CD4-positive, alpha-beta T cell (primary cell): Measurements from ENCODE around the gene TRNAU1AP. TPM values are rescaled to one million over a fixed set of nuclear protein-coding genes. Genes with fewer than 3 reads are reported as not detected.
"Not testable (repeated sequence)": the region's sequence is repeated elsewhere in the genome, so short reads cannot be mapped to it uniquely, and the experiment has no call there.

Experiments used
- ATAC-seq: fragments of 200-7000 bp; cut with Tn5 transposase; one replicate; pipeline ENCODE4 v1.10.0; 2022; ENCODE audit warnings: mild to moderate bottlenecking; ENCODE audit not compliant: poor library complexity
- CTCF ChIA-PET: fragments of 350-600 bp; sonication (Branson Sonifier 250); formaldehyde crosslinking; loops from one replicate; lab custom pipeline; 2021; ENCODE audit warnings: antibody characterized with exemption, inconsistent platforms; lab: Charles Lee
- POLR2A ChIA-PET: fragments of 350-600 bp; sonication (Branson Sonifier 250); formaldehyde crosslinking; loops from one replicate; lab custom pipeline; 2021; ENCODE audit warnings: antibody characterized with exemption, inconsistent platforms; lab: Charles Lee
- DNase-seq, 14 experiments: peaks; one replicate each; pipeline ENCODE4 v3.0.0-alpha.2; 2013 to 2020; ENCODE audit warnings: mixed read lengths in 2 of 14
- H3K27ac ChIP-seq, 2 donors: one replicate each; pipeline versions ENCODE4 v1.5.1 to v1.7.0; 2013; ENCODE audit warnings: low read length in 2 of 2, low read depth in 1 of 2, mild to moderate bottlenecking in 1 of 2
- H3K27me3 ChIP-seq, 2 experiments: 1 replicate in 1 of 2; 2 replicates in 1 of 2; pipeline versions ENCODE4 v1.6.1 to v1.7.0; 2013; ENCODE audit warnings: low read length in 2 of 2, control low read depth in 1 of 2, mild to moderate bottlenecking in 1 of 2, moderate library complexity in 1 of 2; ENCODE audit not compliant: insufficient read depth in 2 of 2, control insufficient read depth in 1 of 2
- H3K36me3 ChIP-seq: one replicate; pipeline ENCODE4 v1.6.1; 2013; ENCODE audit warnings: low read length, control low read depth; ENCODE audit not compliant: insufficient read depth
- H3K4me1 ChIP-seq: one replicate; pipeline ENCODE4 v1.6.1; 2013; ENCODE audit warnings: low read length, control low read depth; ENCODE audit not compliant: insufficient read depth
- H3K4me3 ChIP-seq: one replicate; pipeline ENCODE4 v1.5.1; 2013; ENCODE audit warnings: mild to moderate bottlenecking, low read length, moderate library complexity
- H3K9me3 ChIP-seq, 2 experiments: 1 replicate in 1 of 2; 2 replicates in 1 of 2; pipeline versions ENCODE4 v1.6.1 to v1.7.0; 2013; ENCODE audit warnings: low read length in 2 of 2, mild to moderate bottlenecking in 2 of 2, control low read depth in 1 of 2, moderate library complexity in 1 of 2; ENCODE audit not compliant: control insufficient read depth in 1 of 2, insufficient read depth in 1 of 2
- H3K27ac Mint-ChIP-seq: one replicate; pipeline ENCODE4 v1.8.0; 2020; ENCODE audit warnings: mixed read lengths
- H3K27me3 Mint-ChIP-seq: one replicate; pipeline ENCODE4 v1.8.0; 2021; ENCODE audit warnings: mixed read lengths
- H3K36me3 Mint-ChIP-seq: one replicate; pipeline ENCODE4 v1.8.0; 2021; ENCODE audit warnings: low read depth, mixed read lengths
- H3K4me1 Mint-ChIP-seq: one replicate; pipeline ENCODE4 v1.8.0; 2021; ENCODE audit warnings: low read depth, mixed read lengths
- H3K4me3 Mint-ChIP-seq: one replicate; pipeline ENCODE4 v1.8.0; 2020; ENCODE audit warnings: mild to moderate bottlenecking, mixed read lengths
- H3K9me3 Mint-ChIP-seq: one replicate; pipeline ENCODE4 v1.8.0; 2020; ENCODE audit warnings: mixed read lengths
- intact Hi-C, 2 experiments: fragments of 100-400 bp; cut with DNase I in 1 of 2; cut with micrococcal nuclease in 1 of 2; formaldehyde crosslinking; loops; one replicate each; pipeline versions ENCODE4 v1.15.1 to v1.9.0; 2023 to 2025; cut with DNase I, micrococcal nuclease
- total RNA-seq, 174 experiments: library from RNA in 2 of 174; stranded (reverse) in 2 of 174; gene quantifications; one replicate each; pipeline ENCODE4 v1.2.3 and lab custom pipeline; 2021 to 2026
- TF ChIP-seq, protein P1 (sequence below): fragments of 200-600 bp; IDR thresholded peaks from one replicate; pipeline ENCODE4 v1.8.0; 2022; ENCODE audit warnings: antibody characterized with exemption, mild to moderate bottlenecking

The TRNAU1AP gene
- total RNA-seq, 2 experiments from 2014 or later = 21.4 to 24.2 TPM

DNA sequence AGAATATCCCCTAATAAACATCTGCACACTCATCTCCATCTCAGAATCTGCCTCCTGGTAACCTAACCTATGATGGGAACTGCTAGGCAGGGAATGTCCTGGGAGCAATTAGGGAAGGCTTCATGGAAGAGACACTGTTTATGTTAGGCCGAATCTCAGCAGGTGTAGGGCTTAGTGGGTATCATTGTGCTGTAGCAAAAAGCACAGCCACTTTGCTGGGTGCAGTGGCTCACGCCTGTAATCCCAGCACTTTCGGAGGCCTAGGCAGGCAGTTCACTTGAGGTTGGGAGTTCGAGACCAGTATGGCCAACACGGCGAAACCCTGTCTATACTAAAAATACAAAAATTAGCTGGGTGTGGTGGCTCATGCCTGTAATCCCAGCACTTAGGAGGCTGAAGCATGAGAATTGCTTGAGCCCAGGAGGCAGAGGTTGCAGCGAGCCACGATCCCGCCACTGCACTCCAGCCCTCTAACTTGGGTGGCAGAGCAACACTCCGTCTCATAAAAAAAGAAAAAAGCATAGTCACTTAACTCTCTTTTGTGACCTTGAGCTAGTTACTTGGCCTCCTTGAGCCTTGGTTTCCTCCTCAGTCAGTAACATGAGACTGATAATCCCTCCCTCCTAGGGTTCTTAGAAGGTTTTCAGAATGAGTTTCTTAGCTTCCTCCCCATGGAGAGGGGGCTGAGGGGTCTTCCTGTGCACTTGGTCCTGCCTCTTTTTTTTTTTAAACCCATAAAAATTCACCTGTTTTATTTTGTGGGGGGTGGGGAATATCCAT, 42.7 kb downstream of the TRNAU1AP start:
- Histone ChIP-seq H3K4me1 (peaks cover 11% of the 10 kb centered on the region), H3K9me3 (no peaks in the 10 kb centered on the region), H3K4me3 (no peak overlapping the region), H3K27me3 (peaks cover 0 to 6% of the 10 kb centered on the region in 2 experiments), H3K36me3 (peaks cover 4% of the 10 kb centered on the region), H3K27ac (no peak overlapping the region)
- DNase-seq (no peak), ATAC-seq (no peak)
- ChIA-PET CTCF (no interaction called here), POLR2A (interaction anchor here (1.8 kb wide), 1 partner anchor 14 kb away, joined by 6 read pairs; no protein-coding TSS in a partner anchor)
- TF ChIP-seq, protein P1, sequence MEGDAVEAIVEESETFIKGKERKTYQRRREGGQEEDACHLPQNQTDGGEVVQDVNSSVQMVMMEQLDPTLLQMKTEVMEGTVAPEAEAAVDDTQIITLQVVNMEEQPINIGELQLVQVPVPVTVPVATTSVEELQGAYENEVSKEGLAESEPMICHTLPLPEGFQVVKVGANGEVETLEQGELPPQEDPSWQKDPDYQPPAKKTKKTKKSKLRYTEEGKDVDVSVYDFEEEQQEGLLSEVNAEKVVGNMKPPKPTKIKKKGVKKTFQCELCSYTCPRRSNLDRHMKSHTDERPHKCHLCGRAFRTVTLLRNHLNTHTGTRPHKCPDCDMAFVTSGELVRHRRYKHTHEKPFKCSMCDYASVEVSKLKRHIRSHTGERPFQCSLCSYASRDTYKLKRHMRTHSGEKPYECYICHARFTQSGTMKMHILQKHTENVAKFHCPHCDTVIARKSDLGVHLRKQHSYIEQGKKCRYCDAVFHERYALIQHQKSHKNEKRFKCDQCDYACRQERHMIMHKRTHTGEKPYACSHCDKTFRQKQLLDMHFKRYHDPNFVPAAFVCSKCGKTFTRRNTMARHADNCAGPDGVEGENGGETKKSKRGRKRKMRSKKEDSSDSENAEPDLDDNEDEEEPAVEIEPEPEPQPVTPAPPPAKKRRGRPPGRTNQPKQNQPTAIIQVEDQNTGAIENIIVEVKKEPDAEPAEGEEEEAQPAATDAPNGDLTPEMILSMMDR = no peak
- peaks cover 7% of the 10 kb centered on the region for H3K4me1 Mint-ChIP-seq
- H3K36me3 Mint-ChIP-seq = no peaks in the 10 kb centered on the region
- no peak overlapping the region for H3K27ac Mint-ChIP-seq
- intact Hi-C loops = no loop called here
- H3K9me3 Mint-ChIP-seq = no peaks in the 10 kb centered on the region
- no peak overlapping the region for H3K4me3 Mint-ChIP-seq
- peaks cover 12% of the 10 kb centered on the region for H3K27me3 Mint-ChIP-seq

GRCh38 chr1:28596276-28596675, 43.4 kb downstream of the TRNAU1AP start:
- H3K4me3 Mint-ChIP-seq, H3K4me1 Mint-ChIP-seq, H3K4me3 ChIP-seq, H3K36me3 ChIP-seq, H3K27ac Mint-ChIP-seq, H3K27me3 ChIP-seq, H3K9me3 ChIP-seq, H3K27ac ChIP-seq, H3K9me3 Mint-ChIP-seq, intact Hi-C loops, ATAC-seq, H3K36me3 Mint-ChIP-seq, CTCF ChIA-PET, DNase-seq: not testable (repeated sequence)
- peaks cover 11% of the 10 kb centered on the region for H3K4me1 ChIP-seq
- H3K27me3 Mint-ChIP-seq = peaks cover 12% of the 10 kb centered on the region
- POLR2A ChIA-PET = interaction anchor here (1.8 kb wide), 1 partner anchor 14 kb away, joined by 6 read pairs; no protein-coding TSS in a partner anchor

GRCh38 chr1:28601696-28602095, 48.8 kb downstream of the TRNAU1AP start:
- no peak overlapping the region for H3K27ac Mint-ChIP-seq
- TF ChIP-seq, protein P1 = no peak
- CTCF ChIA-PET = interaction anchor here (1.7 kb wide), 1 partner anchor 11 kb away, joined by 3 read pairs; no protein-coding TSS in a partner anchor

More at GRCh38 chr1:28601696-28602095, 48.8 kb downstream of the TRNAU1AP start:
- Mint-ChIP-seq H3K36me3 (peaks cover 46% of the 10 kb centered on the region), H3K4me3 (no peak overlapping the region), H3K27me3 (no peaks in the 10 kb centered on the region), H3K9me3 (no peaks in the 10 kb centered on the region), H3K4me1 (no peaks in the 10 kb centered on the region)
- Histone ChIP-seq H3K9me3 (no peaks in the 10 kb centered on the region), H3K4me1 (peaks cover 3% of the 10 kb centered on the region), H3K27ac (no peak overlapping the region), H3K36me3 (peaks cover 46% of the 10 kb centered on the region), H3K4me3 (no peak overlapping the region), H3K27me3 (no peaks in the 10 kb centered on the region)
- intact Hi-C loops = loop anchor here (2.0 to 5.0 kb wide), 3 partner anchors 84 to 354 kb away; no protein-coding TSS in a partner anchor
- DNase-seq (no peak), ATAC-seq (no peak)
- POLR2A ChIA-PET = interaction anchor here (1.5 kb wide), 1 partner anchor 353 kb away, joined by 3 read pairs; no protein-coding TSS in a partner anchor
